ENCODE measurements around the gene AMOTL2. TPM values are rescaled to one million over a fixed set of nuclear protein-coding genes. Genes with fewer than 3 reads are reported as not detected.

AMOTL2 gene
- total RNA-seq, 4 donors from 2014 or later, result 20.3 to 72.8 (median 31.6) TPM

DNA sequence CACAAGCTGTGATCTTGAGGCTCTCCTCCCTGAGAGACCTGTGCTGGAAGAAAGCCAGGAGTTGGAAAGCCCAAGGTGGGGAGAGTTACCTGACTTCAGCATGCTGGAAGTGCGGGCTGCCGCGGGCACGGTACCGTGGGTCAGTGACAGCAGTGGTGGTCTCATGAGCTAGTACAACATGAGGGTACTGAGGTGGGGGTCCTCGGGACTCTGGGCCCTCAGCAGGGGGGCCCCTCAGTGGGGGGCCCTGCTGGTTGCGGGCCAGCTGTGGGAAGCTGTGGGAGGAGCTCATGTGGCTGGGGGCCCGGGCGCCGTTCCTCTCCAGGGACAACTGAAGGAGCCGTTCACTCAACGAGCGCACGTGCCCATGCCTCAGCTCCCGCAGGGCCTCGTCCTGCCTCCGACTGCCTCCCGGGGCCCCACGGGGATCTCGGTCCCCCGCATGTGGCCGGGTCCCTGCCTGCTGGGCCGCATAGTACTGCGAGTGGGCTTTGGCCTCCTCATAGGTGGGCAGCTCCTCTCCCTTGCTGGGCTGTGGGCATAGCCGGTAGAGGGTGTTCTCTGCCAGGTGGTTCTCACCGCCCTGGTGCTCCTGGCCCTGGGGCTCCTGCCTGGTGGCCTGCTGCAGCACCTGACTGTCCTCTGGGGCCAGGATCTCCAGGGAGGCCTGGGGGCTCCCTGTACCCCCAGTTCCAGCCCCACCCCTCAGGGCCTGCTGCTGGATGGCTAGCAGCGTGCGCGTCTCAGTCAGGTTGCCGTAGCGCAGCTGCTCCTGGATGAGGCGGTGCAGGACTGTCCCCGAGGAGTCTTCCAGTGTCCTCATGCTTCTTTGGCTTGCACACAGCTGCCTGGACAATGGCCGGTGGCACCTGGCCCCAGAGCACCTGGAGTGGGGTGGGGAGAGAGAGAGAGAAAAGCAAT, 3.4 kb downstream of the AMOTL2 start:
- H3K27me3 ChIP-seq, result no peaks in the 10 kb centered on the region
- H3K36me3 ChIP-seq, result peaks cover 0 to 54% (median 0%) of the 10 kb centered on the region in 3 donors
- peaks cover 0 to 80% (median 9%) of the 10 kb centered on the region in 4 donors for H3K4me1 ChIP-seq
- peak overlapping the region in 2 of 4 donors; percentile 59 to 98 for H3K27ac ChIP-seq
- peak in 1 of 3 donors; percentile 41 for DNase-seq
- no peak for TF ChIP-seq POLR2A (IDR thresholded peaks at IDR 0.05)
- TF ChIP-seq, protein P1, sequence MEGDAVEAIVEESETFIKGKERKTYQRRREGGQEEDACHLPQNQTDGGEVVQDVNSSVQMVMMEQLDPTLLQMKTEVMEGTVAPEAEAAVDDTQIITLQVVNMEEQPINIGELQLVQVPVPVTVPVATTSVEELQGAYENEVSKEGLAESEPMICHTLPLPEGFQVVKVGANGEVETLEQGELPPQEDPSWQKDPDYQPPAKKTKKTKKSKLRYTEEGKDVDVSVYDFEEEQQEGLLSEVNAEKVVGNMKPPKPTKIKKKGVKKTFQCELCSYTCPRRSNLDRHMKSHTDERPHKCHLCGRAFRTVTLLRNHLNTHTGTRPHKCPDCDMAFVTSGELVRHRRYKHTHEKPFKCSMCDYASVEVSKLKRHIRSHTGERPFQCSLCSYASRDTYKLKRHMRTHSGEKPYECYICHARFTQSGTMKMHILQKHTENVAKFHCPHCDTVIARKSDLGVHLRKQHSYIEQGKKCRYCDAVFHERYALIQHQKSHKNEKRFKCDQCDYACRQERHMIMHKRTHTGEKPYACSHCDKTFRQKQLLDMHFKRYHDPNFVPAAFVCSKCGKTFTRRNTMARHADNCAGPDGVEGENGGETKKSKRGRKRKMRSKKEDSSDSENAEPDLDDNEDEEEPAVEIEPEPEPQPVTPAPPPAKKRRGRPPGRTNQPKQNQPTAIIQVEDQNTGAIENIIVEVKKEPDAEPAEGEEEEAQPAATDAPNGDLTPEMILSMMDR (IDR thresholded peaks at IDR 0.05), result no peak
- H3K9me3 ChIP-seq, result no peaks in the 10 kb centered on the region
- H3K4me3 ChIP-seq, result peak overlapping the region in 1 of 4 donors; percentile 9

DNA sequence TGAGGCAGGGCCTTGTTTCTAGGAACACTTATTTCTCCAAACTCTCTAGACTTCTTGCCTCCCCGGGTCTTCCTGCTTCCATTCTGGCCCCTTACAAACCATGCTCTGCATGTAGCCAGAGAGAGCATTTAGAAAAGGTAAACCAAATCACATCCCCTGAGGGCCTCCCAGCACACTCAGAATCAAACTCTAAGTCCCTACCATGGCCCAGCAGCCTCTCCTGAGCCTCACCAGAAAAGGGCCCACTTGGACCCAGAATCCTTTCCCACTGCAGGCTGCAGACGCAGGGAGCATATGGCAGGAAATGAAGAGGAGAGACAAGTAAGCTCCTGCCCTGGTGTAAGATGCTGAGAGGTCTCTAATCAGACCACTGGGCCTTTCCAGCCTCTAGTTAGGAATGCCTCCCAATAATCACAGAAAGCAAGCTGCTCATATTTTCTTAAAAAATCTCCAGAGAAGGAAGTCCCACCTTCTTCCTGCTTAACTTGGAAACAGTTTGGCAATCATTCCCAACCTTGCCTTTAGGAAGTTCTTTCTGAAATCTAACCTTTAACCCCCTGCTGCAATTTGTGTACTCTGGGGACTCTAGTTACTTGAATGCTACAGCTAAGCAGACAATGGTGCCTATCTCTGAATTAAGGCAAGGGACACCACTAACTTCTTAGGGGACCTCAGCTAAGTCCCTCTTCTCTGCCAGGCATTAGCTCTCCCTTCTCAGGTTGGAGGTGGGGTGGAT, 4.2 kb downstream of the AMOTL2 start:
- TF ChIP-seq, protein P1 (IDR thresholded peaks at IDR 0.05), result no peak
- no peak for TF ChIP-seq POLR2A (IDR thresholded peaks at IDR 0.05)
- no peaks in the 10 kb centered on the region for H3K9me3 ChIP-seq
- peak in 1 of 3 donors; percentile 15 for DNase-seq
- H3K36me3 ChIP-seq, result peaks cover 0 to 62% (median 0%) of the 10 kb centered on the region in 3 donors
- H3K27ac ChIP-seq, result peak overlapping the region in 3 of 4 donors; percentile 10 to 98 (median 59)
- H3K27me3 ChIP-seq, result no peaks in the 10 kb centered on the region
- peaks cover 0 to 80% (median 8%) of the 10 kb centered on the region in 4 donors for H3K4me1 ChIP-seq
- no peak overlapping the region for H3K4me3 ChIP-seq

DNA sequence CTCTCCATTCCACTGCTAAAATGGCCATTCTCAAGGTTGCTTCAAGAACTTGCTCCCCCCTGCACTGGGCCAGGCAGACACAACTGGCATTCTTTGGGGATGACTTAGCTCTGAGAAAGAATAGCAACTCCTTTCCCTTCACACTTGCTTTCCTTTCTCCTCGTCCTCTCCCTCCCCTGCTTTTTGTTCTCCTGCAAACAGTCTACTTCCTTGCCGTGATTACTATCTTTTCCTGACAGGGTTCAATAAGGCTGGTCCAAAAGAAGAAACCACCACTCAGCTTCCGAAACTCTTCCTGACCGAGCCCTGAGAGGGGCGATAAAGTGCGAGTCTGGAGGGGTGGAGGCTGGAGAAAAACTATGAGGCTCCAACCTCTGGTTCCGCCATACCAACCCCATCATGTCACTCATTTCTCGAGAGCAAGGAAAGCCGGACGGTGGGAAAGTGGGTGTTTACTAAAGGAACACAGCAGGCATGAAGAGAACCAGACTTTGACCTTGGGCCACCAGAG, 5.0 kb downstream of the AMOTL2 start:
- H3K4me3 ChIP-seq, result no peak overlapping the region
- peak in 1 of 3 donors; percentile 34 for DNase-seq
- no peaks in the 10 kb centered on the region for H3K9me3 ChIP-seq
- no peaks in the 10 kb centered on the region for H3K27me3 ChIP-seq
- TF ChIP-seq, protein P1 (IDR thresholded peaks at IDR 0.05), result no peak
- TF ChIP-seq POLR2A (IDR thresholded peaks at IDR 0.05), result no peak
- H3K27ac ChIP-seq, result peak overlapping the region in 3 of 4 donors; percentile 10 to 98 (median 59)
- peaks cover 0 to 62% (median 0%) of the 10 kb centered on the region in 3 donors for H3K36me3 ChIP-seq
- peaks cover 0 to 86% (median 7%) of the 10 kb centered on the region in 4 donors for H3K4me1 ChIP-seq

DNA sequence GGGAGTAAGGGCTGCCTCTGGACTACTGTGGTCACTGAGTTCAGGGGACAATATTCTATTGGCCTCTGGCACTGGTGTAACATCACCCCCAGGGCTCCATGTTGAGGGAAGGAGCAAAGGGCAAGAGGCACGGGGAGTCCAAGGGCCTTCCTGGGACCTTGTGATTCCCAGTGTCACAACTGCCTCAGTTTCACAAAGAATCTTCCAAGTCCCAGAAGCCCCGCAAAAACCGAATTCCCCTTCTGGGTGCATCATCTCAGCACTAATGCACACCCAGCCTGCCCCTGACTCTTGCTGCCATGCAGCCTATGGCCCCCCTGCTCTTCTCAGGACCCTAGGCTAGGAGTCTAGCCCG, 5.5 kb downstream of the AMOTL2 start:
- Histone ChIP-seq H3K27me3 (no peaks in the 10 kb centered on the region), H3K27ac (peak overlapping the region in 2 of 4 donors; percentile 59 to 98), H3K4me1 (peaks cover 0 to 91% (median 5%) of the 10 kb centered on the region in 4 donors), H3K4me3 (no peak overlapping the region), H3K36me3 (peaks cover 0 to 62% (median 0%) of the 10 kb centered on the region in 3 donors), H3K9me3 (no peaks in the 10 kb centered on the region)
- peak in 1 of 3 donors; percentile 32 for DNase-seq
- TF ChIP-seq, protein P1 (IDR thresholded peaks at IDR 0.05), result no peak
- TF ChIP-seq POLR2A (IDR thresholded peaks at IDR 0.05), result no peak

Data from Peyer's patch (tissue), 4 donors.